Activated CD4-positive, alpha-beta T cell treated with anti-CD3 and anti-CD28 coated beads, Interleukin-2, Interleukin-6, amounts not matched to agents 100 ng/mL and 50 ng/mL, durations not matched to agents 16 hours and 8 hours (primary cell): ENCODE results near the gene KRTAP10-7.
"Not testable (repeated sequence)": the region's sequence is repeated elsewhere in the genome, so short reads cannot be mapped to it uniquely, and the experiment has no call there.

Source experiments
- DNase-seq: peaks from one replicate; pipeline ENCODE4 v3.0.0-alpha.2; 2020

KRTAP10-7 gene

GRCh38 chr21:44637018-44637850 is 36.8 kb downstream of the KRTAP10-7 start, which contains the start of gene KRTAP10-10:
KRTAP10-10 (plus strand) TSS chr21:44637356; CDS start chr21:44637418, 62 bp downstream.
- DNase-seq = no peak

DNA sequence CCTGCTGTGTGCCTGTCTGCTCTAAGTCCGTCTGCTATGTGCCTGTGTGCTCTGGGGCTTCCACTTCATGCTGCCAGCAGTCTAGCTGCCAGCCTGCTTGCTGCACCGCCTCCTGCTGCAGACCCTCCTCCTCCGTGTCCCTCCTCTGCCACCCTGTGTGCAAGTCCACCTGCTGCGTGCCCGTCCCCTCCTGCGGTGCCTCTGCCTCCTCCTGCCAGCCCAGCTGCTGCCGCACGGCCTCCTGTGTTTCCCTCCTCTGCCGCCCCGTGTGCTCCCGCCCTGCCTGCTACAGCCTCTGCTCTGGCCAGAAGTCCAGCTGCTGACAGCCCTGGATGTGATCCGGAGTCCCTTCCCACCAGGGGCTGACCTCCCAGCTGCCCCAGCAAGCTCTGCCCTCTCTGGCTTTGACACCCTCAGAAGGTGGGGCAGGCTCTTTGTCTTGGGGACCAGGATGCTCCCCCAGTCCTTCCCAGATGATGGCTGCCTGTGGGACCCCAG is 37.5 kb downstream of the KRTAP10-7 start:
- DNase-seq = not testable (repeated sequence)

GRCh38 chr21:44638506-44639330 is 38.3 kb downstream of the KRTAP10-7 start:
- DNase-seq = not testable (repeated sequence)

GRCh38 chr21:44639331-44639655 is 38.9 kb downstream of the KRTAP10-7 start:
- DNase-seq = no peak

DNA sequence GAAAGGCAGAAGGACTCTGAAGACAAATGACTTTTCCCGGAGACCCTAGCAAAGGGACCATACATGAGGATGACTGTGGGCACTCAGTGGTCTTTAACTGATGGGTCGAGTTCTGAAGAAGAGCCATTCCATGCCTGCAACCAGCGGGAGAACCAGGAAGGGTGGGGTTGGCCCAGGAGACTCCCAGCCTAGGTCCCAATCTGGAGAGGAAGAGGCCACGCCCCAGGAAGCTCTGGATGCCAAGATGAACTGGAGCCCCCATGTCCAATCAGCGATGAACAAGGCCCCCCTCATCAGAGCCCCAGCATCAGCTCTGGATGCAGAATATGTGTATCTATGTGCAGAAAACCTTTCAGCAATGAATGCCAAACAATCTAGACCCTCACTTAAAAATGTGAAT is 40.4 kb downstream of the KRTAP10-7 start:
- no peak for DNase-seq

GRCh38 chr21:44643741-44644310 is 43.4 kb downstream of the KRTAP10-7 start:
- no peak for DNase-seq

GRCh38 chr21:44644878-44645277 is 44.5 kb downstream of the KRTAP10-7 start:
- DNase-seq = no peak

DNA sequence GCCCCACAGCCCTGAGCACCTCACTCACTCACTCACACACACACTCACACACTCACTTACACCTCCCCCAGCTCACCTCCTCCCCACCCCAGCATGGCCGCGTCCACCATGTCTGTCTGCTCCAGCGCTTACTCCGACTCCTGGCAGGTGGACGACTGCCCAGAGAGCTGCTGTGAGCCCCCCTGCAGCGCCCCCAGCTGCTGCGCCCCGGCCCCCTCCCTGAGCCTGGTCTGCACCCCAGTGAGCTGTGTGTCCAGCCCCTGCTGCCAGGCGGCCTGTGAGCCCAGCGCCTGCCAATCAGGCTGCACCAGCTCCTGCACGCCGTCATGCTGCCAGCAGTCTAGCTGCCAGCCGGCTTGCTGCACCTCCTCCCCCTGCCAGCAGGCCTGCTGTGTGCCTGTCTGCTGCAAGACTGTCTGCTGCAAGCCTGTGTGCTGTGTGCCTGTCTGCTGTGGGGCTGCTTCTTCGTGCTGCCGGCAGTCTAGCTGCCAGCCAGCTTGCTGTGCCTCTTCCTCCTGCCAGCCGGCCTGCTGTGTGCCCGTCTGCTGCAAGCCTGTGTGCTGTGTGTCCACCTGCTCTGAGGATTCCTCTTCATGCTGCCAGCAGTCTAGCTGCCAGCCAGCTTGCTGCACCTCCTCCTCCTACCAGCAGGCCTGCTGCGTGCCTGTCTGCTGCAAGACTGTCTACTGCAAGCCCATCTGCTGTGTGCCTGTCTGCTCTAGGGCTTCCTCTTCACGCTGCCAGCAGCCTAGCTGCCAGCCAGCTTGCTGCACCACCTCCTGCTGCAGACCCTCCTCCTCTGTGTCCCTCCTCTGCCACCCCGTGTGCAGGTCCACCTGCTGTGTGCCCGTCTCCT is 46.2 kb downstream of the KRTAP10-7 start, which contains the start of gene KRTAP10-11:
TSS of gene KRTAP10-11 (plus strand) at position 49 of the 856 bp plus-strand sequence. CDS start at position 94, 45 bp downstream.
- not testable (repeated sequence) for DNase-seq

DNA sequence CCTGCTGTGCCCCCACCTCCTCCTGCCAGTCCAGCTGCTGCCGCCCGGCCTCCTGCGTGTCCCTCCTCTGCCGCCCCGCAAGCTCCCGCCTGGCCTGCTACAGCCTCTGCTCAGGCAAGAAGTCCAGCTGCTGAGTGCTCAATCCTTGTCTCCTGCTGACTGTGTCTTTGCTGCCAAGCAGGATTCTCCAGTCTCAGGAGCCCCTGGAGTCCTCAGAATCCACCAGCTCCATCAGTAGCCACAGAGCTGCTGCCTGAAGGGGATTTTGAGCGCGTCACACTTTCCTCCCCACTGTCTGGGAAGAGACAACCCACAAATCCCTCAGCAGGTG is 46.8 kb downstream of the KRTAP10-7 start:
- DNase-seq = no peak

DNA sequence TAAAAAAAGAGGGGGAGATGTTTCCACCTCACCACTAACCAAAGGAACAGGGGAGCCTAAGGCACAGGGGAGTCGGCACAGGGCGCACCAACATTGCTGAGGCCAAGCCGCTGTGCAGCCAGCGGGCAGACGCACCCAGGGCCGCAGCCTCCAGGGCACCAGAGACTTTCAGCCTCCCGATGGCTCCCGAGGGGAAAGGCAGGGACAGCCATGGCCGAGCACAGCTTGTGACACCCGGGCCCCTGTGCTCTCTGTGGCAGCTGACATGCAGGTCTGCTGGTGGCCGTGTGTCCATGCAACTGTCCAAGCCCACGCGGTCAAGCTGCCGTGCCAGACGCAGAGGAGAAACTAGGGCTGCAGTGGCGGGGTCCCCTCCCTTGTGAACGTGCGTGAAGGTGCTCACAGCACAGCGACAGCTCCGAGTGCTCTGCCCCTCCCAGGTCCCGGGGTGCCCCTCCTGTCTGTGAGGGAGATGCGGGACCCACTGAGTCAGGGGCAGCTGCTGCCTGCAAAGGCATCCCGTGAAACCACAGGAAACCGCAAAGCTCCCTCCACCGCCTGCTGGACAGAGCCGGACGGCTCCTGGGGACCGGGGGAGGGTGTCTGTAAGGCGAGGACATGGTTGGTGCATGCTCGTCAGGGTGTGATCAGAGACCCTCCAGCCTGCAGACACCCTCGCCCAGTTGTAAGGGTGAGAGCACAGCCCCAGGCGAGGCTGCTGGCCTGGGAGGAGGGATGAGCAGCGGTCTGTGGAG is 48.3 kb downstream of the KRTAP10-7 start:
- no peak for DNase-seq

DNA sequence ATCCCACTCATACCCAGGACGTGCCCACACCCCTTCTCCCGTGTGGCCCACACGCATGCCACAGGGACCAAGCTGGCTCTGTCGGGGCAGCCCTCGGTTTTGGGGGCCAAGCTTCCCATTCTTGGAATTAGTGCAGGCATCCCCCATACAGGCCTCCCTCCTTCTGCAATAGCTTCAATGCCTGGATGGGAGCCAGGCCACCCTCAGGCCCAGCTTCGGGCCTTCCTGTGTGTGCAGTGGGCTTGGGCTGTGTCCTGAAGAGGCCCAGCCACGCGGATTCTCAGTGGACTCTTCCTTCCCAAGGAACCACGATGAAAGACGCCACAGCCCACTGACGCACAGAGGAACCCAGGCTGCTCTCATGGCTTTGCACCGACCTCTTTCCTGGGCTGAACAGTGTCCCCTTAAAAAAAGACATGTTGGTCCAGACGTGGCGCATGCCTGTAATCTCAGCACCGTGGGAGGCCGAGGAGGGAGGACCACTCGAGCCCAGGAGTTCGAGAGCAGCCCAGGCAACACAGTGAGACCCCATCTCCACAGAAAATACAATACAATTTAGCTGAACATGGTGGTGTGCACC is 49.2 kb downstream of the KRTAP10-7 start:
- no peak for DNase-seq

DNA sequence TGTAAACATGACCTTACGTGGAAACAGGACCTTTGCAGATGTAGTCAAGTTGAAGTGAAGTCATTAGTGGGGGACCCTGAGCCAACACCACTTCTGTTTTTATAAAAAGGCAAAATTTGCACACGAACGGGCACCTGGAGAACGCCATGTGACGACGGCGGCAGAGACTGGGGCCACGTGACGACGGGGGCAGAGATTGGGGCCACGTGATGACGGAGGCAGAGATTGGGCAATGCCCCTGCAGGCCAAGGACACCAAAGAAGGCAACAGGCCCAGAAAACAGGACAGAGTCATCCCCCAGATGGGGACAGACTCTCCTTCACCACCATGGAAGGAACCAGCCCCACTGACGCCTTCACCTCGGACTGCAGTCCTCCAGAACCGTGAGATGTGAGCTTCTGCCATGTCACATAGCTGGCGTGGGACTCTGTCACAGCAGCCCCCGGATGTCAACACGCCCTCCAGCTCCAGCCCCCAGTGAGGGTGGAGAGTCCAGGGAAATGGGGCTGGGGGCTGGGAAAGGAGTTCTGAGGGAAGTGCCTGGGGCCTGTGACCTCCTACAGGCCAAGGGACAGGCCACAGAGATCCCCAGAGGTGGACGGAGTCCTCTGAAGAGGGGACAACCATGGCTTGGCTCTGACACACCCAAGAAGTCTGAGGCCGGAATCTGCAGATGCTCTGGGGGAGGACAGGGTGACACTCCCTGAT is 50.0 kb downstream of the KRTAP10-7 start:
- DNase-seq = no peak

DNA sequence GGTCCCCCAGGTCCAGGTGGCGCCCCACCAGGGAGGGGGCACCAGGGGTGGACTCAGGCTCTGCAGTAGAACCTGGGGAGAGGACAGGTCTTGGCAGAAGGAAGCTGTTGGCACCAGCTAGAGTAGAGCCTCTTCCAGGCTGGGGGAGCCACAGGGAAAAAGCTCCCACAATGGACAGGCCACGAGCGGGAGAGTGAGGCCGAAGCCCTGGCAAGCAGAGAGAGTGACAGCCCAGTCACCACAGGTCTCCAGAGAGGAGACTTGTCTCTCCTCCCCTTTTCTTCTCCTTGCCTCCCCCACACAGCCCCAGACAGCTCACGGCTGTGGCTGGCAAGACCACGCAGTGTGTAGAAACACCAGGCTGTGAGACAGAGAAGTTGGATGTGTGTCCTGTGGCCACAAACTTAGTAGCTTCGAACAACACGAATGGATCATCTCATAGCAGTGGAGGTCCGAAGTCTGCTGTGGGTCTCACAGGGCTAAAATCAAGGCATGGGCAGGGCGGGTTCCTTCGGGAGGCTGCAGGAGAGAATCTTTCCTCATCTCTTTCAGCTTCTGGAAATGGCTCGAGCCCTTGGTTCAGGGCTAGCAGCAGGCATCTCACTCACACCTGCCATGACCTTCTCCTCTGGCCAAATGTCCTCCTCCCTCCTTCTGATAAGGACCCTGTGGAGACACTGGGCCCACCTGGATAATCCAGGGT is 50.7 kb downstream of the KRTAP10-7 start:
- DNase-seq = no peak
